Measurements from ENCODE around the gene LAMA2. TPM values are rescaled to one million over a fixed set of nuclear protein-coding genes. Genes with fewer than 3 reads are reported as not detected.

The LAMA2 gene
- total and polyA plus RNA-seq, 7 donors: 8.8 to 59.0 (median 27.3) TPM

DNA sequence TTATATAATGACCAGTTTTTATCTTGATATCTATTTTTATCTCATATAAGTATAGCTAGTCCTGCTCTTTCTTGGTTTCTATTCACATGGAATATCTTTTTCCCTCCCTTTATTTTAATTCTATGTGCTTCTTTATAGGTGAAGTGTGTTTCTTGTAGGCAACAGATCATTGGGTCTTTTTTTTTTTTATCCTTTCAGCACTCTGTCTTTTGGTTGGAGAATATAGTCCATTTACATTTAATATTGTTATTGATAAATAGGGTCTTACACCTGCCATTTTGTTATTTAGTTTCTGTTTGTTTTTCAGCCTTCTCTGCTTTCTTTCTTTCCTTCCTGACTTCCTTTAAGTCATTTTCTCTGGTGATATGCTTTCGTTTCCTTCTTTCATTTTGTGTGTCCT lies 22.2 kb upstream of the LAMA2 start:
- no peak overlapping the region for H3K4me3 ChIP-seq
- no peak overlapping the region for H3K27ac ChIP-seq
- H3K4me1 ChIP-seq: no peaks in the 10 kb centered on the region
- ATAC-seq: no peak
- WGBS, 3 donors: 88 to 95% (median 89%) methylated on average over 1 of the region's 1 CpG
- intact Hi-C loops (cut with DNase I): no loop called here
- H3K36me3 ChIP-seq (ENCODE audit: insufficient read depth in 1 of 2, low read depth in 1 of 2): no peaks in the 10 kb centered on the region
- no peak for DNase-seq
- no peaks in the 10 kb centered on the region for H3K27me3 ChIP-seq (ENCODE audit: insufficient read depth in 3 of 3, low read length in 2 of 3)
- TF ChIP-seq, protein P1, sequence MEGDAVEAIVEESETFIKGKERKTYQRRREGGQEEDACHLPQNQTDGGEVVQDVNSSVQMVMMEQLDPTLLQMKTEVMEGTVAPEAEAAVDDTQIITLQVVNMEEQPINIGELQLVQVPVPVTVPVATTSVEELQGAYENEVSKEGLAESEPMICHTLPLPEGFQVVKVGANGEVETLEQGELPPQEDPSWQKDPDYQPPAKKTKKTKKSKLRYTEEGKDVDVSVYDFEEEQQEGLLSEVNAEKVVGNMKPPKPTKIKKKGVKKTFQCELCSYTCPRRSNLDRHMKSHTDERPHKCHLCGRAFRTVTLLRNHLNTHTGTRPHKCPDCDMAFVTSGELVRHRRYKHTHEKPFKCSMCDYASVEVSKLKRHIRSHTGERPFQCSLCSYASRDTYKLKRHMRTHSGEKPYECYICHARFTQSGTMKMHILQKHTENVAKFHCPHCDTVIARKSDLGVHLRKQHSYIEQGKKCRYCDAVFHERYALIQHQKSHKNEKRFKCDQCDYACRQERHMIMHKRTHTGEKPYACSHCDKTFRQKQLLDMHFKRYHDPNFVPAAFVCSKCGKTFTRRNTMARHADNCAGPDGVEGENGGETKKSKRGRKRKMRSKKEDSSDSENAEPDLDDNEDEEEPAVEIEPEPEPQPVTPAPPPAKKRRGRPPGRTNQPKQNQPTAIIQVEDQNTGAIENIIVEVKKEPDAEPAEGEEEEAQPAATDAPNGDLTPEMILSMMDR (IDR thresholded peaks at IDR 0.05): no peak
- no peaks in the 10 kb centered on the region for H3K9me3 ChIP-seq

DNA sequence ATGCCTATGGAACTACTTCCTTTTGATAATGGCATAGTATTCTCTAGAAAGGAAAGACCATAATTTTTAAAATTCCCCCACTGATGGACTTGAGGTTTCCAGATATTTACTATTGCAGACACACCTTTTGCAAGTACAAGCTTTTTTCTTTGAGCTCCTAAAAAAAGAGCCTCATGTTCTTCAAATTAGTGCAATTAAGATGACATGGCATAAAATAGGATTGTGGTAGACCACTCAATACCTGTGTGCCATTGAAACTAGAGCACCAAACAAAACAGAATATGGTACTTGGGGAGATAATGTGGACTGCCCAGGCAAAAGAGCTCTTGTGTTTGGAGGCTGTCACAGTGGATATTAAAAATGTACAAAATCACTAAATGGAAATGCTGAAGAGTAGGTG lies 19.0 kb upstream of the LAMA2 start:
- ATAC-seq (no peak), DNase-seq (no peak)
- Histone ChIP-seq H3K27me3 (ENCODE audit: insufficient read depth in 3 of 3, low read length in 2 of 3) (no peaks in the 10 kb centered on the region), H3K4me1 (no peaks in the 10 kb centered on the region), H3K36me3 (ENCODE audit: insufficient read depth in 1 of 2, low read depth in 1 of 2) (no peaks in the 10 kb centered on the region), H3K9me3 (no peaks in the 10 kb centered on the region), H3K27ac (no peak overlapping the region), H3K4me3 (no peak overlapping the region)
- intact Hi-C loops (cut with DNase I): no loop called here
- TF ChIP-seq, protein P1 (IDR thresholded peaks at IDR 0.05): no peak

DNA sequence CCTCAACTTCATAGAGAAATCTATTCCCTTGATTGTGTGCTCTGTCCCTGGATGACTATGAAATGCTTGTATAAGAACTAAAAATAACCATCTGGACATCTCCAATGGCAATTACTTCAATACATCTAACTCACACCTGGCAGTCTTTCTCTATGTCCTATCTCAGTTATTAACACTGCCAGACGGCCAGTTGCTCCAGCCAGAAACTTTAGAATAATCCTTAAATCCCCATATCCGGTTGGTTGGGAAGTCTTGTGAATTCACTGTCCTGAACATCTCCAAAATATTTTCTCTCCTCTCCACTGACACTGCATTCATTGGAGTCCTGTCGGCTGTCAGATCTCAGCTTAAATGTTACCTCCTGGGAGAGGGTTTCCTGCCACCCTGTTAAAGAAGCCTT lies 12.2 kb upstream of the LAMA2 start:
- ATAC-seq: peak in 2 of 4 donors; percentile 13 to 52
- WGBS, 3 donors: 21 to 26% (median 24%) methylated on average over 3 of the region's 3 CpGs
- TF ChIP-seq, protein P1 (IDR thresholded peaks at IDR 0.05): no peak
- H3K36me3 ChIP-seq (ENCODE audit: insufficient read depth in 1 of 2, low read depth in 1 of 2): no peaks in the 10 kb centered on the region
- no peak overlapping the region for H3K27ac ChIP-seq
- intact Hi-C loops (cut with DNase I): no loop called here
- DNase-seq: no peak
- H3K4me1 ChIP-seq: no peaks in the 10 kb centered on the region
- H3K4me3 ChIP-seq: no peak overlapping the region
- H3K27me3 ChIP-seq (ENCODE audit: insufficient read depth in 3 of 3, low read length in 2 of 3): no peaks in the 10 kb centered on the region
- H3K9me3 ChIP-seq: no peaks in the 10 kb centered on the region

DNA sequence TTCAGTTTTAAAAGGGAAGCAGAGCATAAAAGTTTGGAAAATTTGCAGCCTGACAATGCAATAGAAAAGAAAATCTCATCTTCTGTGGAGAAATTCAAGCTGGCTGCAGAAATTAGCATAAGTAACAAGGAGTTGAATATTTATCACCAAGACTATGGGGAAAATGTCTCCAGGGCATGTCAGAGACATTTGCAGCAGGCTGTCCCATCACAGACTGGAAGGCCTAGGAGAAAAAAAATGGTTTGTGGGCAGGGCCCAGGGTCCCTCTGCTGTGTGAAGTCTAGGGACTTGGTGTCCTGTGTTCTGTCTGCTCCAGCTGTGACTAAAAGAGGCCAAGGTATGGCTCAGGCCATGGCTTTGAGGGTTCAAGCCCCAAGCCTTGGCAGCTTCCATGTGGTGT lies 8.1 kb upstream of the LAMA2 start:
- no peaks in the 10 kb centered on the region for H3K36me3 ChIP-seq (ENCODE audit: insufficient read depth in 1 of 2, low read depth in 1 of 2)
- H3K27ac ChIP-seq: no peak overlapping the region
- H3K27me3 ChIP-seq (ENCODE audit: insufficient read depth in 3 of 3, low read length in 2 of 3): no peaks in the 10 kb centered on the region
- H3K9me3 ChIP-seq: no peaks in the 10 kb centered on the region
- TF ChIP-seq, protein P1 (IDR thresholded peaks at IDR 0.05): no peak
- DNase-seq (no peak), ATAC-seq (no peak)
- intact Hi-C loops (cut with DNase I): no loop called here
- H3K4me1 ChIP-seq: no peaks in the 10 kb centered on the region
- H3K4me3 ChIP-seq: no peak overlapping the region

DNA sequence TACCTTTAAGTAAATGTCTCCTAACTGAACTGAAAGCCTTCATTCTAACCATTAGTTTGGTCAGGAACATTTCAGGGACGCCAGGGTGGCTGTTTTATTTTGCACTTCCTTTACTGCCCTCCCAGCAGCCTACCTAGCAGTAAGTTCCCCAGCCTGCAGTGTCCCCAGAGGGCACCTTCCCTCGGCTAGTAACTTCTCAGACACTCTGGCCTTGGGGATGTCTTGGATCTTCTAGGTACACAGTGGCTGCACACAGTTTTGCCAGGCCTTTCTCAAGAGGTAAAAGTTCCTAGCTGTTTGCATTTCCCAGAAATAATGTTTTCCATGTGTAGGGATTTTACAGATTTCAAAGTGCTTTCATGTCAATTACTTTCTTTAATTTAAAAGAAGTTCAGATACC lies 378 bp upstream of the LAMA2 start:
- ATAC-seq (peak; percentile 23 to 61 (median 54)), DNase-seq (no peak)
- intact Hi-C loops (cut with DNase I): no loop called here
- no peaks in the 10 kb centered on the region for H3K36me3 ChIP-seq (ENCODE audit: insufficient read depth in 1 of 2, low read depth in 1 of 2)
- H3K27ac ChIP-seq: peak overlapping the region; percentile 76
- TF ChIP-seq, protein P1 (IDR thresholded peaks at IDR 0.05): no peak
- no peaks in the 10 kb centered on the region for H3K27me3 ChIP-seq (ENCODE audit: insufficient read depth in 3 of 3, low read length in 2 of 3)
- H3K9me3 ChIP-seq: no peaks in the 10 kb centered on the region
- no peaks in the 10 kb centered on the region for H3K4me1 ChIP-seq
- H3K4me3 ChIP-seq: peak overlapping the region; percentile 75
- 22 to 33% (median 23%) methylated on average over 2 of the region's 2 CpGs for whole genome bisulfite sequencing, 3 donors
